HepG2 (cell line): ENCODE results near the gene CHRM2. TPM values are rescaled to one million over a fixed set of nuclear protein-coding genes. Genes with fewer than 3 reads are reported as not detected.

Experiments used
- ATAC-seq: fragments of 200-7000 bp; cut with Tn5 transposase; 3 replicates; pipeline ENCODE4 v1.9.1; 2020; ENCODE audit warnings: mild to moderate bottlenecking, moderate library complexity
- BruUV-seq: library from RNA; stranded (reverse); fragments of 400-500 nt; replicated peaks from 2 replicates; lab custom pipeline; 2021; lab: Mats Ljungman, UMichigan
- CTCF ChIA-PET: fragments of 300-600 bp; formaldehyde crosslinking; extraction: SDS; loops from one replicate; lab custom pipeline; 2021; ENCODE audit warnings: low total read pairs, inconsistent platforms, low intra/inter-chr PET ratio; lab: Yijun Ruan, JAX
- POLR2A ChIA-PET: fragments of 350-600 bp; sonication (Branson Sonifier 250); formaldehyde crosslinking; loops from one replicate; lab custom pipeline; 2020; ENCODE audit warnings: antibody characterized with exemption, inconsistent platforms; lab: Yijun Ruan, JAX
- DNase-seq: peaks from one replicate; pipeline ENCODE4 v3.0.0-alpha.2; 2015; ENCODE audit warnings: low spot score
- FAIRE-seq: peaks from 3 replicates; lab custom pipeline; 2011; peaks lifted over from hg19 to GRCh38; lab: Jason Lieb, UNC
- H2AFZ ChIP-seq: one replicate; pipeline ENCODE4 v1.6.1; 2011; ENCODE audit warnings: low read length, inconsistent platforms
- H3K27ac ChIP-seq: fragments of 300-600 bp; 3 replicates; pipeline ENCODE4 v1.8.0; 2011; ENCODE audit warnings: mixed run types, mild to moderate bottlenecking, mixed read lengths, low read length, inconsistent platforms; ENCODE audit not compliant: insufficient read depth; ENCODE audit errors: extremely low read length
- H3K27me3 ChIP-seq, 2 experiments: fragments of 200-600 bp in 1 of 2; 2 replicates in 1 of 2; 3 replicates in 1 of 2; pipeline versions ENCODE4 v1.6.0 to v1.8.0; 2011; ENCODE audit warnings: low read length in 2 of 2, mild to moderate bottlenecking in 2 of 2, moderate library complexity in 2 of 2, inconsistent platforms in 1 of 2; ENCODE audit not compliant: insufficient read depth in 2 of 2, control insufficient read depth in 1 of 2
- H3K36me3 ChIP-seq, 2 experiments: fragments of 200-600 bp in 1 of 2; replicated peaks in 1 of 2; 2 replicates in 1 of 2; 3 replicates in 1 of 2; pipeline versions ENCODE4 v1.5.1 to v1.8.0; 2011; ENCODE audit warnings: low read length in 2 of 2, inconsistent platforms in 1 of 2; ENCODE audit not compliant: insufficient read depth in 2 of 2, control insufficient read depth in 1 of 2
- H3K4me1 ChIP-seq: 2 replicates; pipeline ENCODE4 v1.5.1; 2012; ENCODE audit warnings: low read length, inconsistent platforms; ENCODE audit not compliant: insufficient read depth
- H3K4me2 ChIP-seq: 2 replicates; pipeline ENCODE4 v1.6.0; 2011; ENCODE audit warnings: low read depth, low read length, inconsistent platforms
- H3K4me3 ChIP-seq, 3 experiments: fragments of 200-600 bp in 1 of 3; sonication (generic), shearing (Covaris generic) in 1 of 3; replicated peaks in 1 of 3; 2 replicates each; pipeline ENCODE4 v1.5.1; 2011 to 2016; ENCODE audit warnings: low read length in 3 of 3, inconsistent platforms in 2 of 3, low read depth in 2 of 3, mild to moderate bottlenecking in 2 of 3, control low read depth in 1 of 3, mixed read lengths in 1 of 3; ENCODE audit not compliant: insufficient read depth in 1 of 3
- H3K79me2 ChIP-seq: one replicate; pipeline ENCODE4 v1.6.1; 2011; ENCODE audit warnings: low read length, inconsistent platforms; ENCODE audit not compliant: insufficient read depth
- H3K9ac ChIP-seq: 2 replicates; pipeline ENCODE4 v1.6.0; 2011; ENCODE audit warnings: mild to moderate bottlenecking, low read depth, low read length, inconsistent platforms; ENCODE audit not compliant: insufficient read depth
- H3K9me3 ChIP-seq: 2 replicates; pipeline ENCODE4 v1.5.1; 2012; ENCODE audit warnings: mild to moderate bottlenecking, low read length
- H4K20me1 ChIP-seq: 2 replicates; pipeline ENCODE4 v1.6.0; 2011; ENCODE audit warnings: inconsistent platforms, mild to moderate bottlenecking, low read length, moderate library complexity; ENCODE audit not compliant: insufficient read depth
- ETV5 ChIP-seq: IDR thresholded peaks from 2 replicates; pipeline ENCODE4 v1.6.1; 2018; ENCODE audit warnings: missing biosample characterization, missing genetic modification reagents, inconsistent platforms, borderline replicate concordance
- MIXL1 ChIP-seq: IDR thresholded peaks from 2 replicates; pipeline ENCODE4 v1.6.1; 2016
- MTA3 ChIP-seq: sonication (generic); formaldehyde crosslinking; IDR thresholded peaks from 2 replicates; pipeline ENCODE4 v1.4.0; 2020; ENCODE audit warnings: missing genetic modification reagents
- PAX8 ChIP-seq: sonication (generic); formaldehyde crosslinking; IDR thresholded peaks from 2 replicates; pipeline ENCODE4 v1.8.0; 2022; ENCODE audit warnings: mild to moderate bottlenecking, missing genetic modification reagents, borderline replicate concordance
- SNAI1 ChIP-seq: sonication (generic); formaldehyde crosslinking; IDR thresholded peaks from 2 replicates; pipeline ENCODE4 v1.5.0; 2020; ENCODE audit warnings: mild to moderate bottlenecking, missing genetic modification reagents, borderline replicate concordance
- ZNF703 ChIP-seq: sonication (generic); formaldehyde crosslinking; IDR thresholded peaks from 2 replicates; pipeline ENCODE4 v1.5.1; 2020; ENCODE audit warnings: missing genetic modification reagents, mild to moderate bottlenecking, moderate library complexity, borderline replicate concordance
- ZNF720 ChIP-seq: sonication (generic); formaldehyde crosslinking; IDR thresholded peaks from 2 replicates; pipeline ENCODE4 v1.4.0; 2020; ENCODE audit warnings: missing genetic modification reagents
- WGBS: methylation state at CpG from one replicate; pipeline ENCODE4 v1.1.6; 2017; ENCODE audit warnings: low lambda C conversion rate; 5-methylcytosine and 5-hydroxymethylcytosine counted together
- in situ Hi-C: cut with HindIII; loops from 2 replicates; pipeline ENCODE4 v1.10.0; 2017; ENCODE audit warnings: low pct_unique_long_range_greater_than_20kb; ENCODE audit not compliant: extremely low pct_ligation_motif_present
- intact Hi-C: fragments of 100-400 bp; cut with micrococcal nuclease; formaldehyde crosslinking; loops from one replicate; pipeline ENCODE4 v1.10.0; 2022; ENCODE audit not compliant: unreplicated experiment
- polyA plus RNA-seq, 8 experiments: library from polyadenylated mRNA; depleted of rRNA in 3 of 8; stranded (reverse) in 7 of 8; unstranded in 1 of 8; fragments of >200 nt; fragmentation: Illumina TruSeq in 4 of 8; extraction: Trizol in 4 of 8; gene quantifications; 2 replicates each; pipeline versions ENCODE4 v1.2.1 to v1.2.3, GENCODE V29; 2011 to 2016; ENCODE audit warnings: low read depth in 4 of 8, missing spikeins in 1 of 8, mixed read lengths in 1 of 8; ENCODE audit not compliant: insufficient read depth in 1 of 8
- total RNA-seq, 5 experiments: library from RNA; depleted of rRNA; stranded (reverse); fragments of >200 nt; fragmentation: Illumina TruSeq; extraction: Trizol; gene quantifications; 2 replicates each; pipeline ENCODE4 v1.2.3, GENCODE V29; 2016; ENCODE audit warnings: low read depth in 1 of 5
- TF ChIP-seq, protein P1 (sequence below): sonication (generic); formaldehyde crosslinking; IDR thresholded peaks from 2 replicates; pipeline ENCODE4 v1.8.0; 2022; ENCODE audit warnings: mild to moderate bottlenecking, missing genetic modification reagents, borderline replicate concordance
- TF ChIP-seq, protein P2 (sequence below): sonication (generic); formaldehyde crosslinking; IDR thresholded peaks from 2 replicates; pipeline ENCODE4 v1.4.0; 2020; ENCODE audit warnings: mild to moderate bottlenecking, missing genetic modification reagents
- TF ChIP-seq, protein P3 (sequence below): sonication (generic); formaldehyde crosslinking; IDR thresholded peaks from 2 replicates; pipeline ENCODE4 v1.8.1; 2022; ENCODE audit warnings: mild to moderate bottlenecking, missing genetic modification reagents

The CHRM2 gene
- total and polyA plus RNA-seq, 2 of the 13 experiments (the other 11 are each of a cell fraction or from before 2014, with no cell fraction given): not detected

GRCh38 chr7:136976504-136977251 is 108.2 kb downstream of the CHRM2 start:
- WGBS: 3% methylated on average over 2 of the region's 2 CpGs
- TF ChIP-seq MTA3 (CRISPR knock-in tag): no peak
- TF ChIP-seq, protein P1, sequence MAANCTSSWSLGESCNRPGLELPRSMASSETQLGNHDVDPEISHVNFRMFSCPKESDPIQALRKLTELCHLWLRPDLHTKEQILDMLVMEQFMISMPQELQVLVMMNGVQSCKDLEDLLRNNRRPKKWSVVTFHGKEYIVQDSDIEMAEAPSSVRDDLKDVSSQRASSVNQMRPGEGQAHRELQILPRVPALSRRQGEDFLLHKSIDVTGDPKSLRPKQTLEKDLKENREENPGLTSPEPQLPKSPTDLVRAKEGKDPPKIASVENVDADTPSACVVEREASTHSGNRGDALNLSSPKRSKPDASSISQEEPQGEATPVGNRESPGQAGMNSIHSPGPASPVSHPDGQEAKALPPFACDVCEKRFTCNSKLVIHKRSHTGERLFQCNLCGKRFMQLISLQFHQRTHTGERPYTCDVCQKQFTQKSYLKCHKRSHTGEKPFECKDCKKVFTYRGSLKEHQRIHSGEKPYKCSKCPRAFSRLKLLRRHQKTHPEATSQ (CRISPR knock-in tag): no peak
- Histone ChIP-seq H3K9me3 (peaks cover 4% of the 10 kb centered on the region), H3K27me3 (no peaks in the 10 kb centered on the region), H3K79me2 (no peaks in the 10 kb centered on the region), H3K36me3 (no peaks in the 10 kb centered on the region), H3K27ac (no peak overlapping the region), H3K4me3 (no peak overlapping the region), H3K4me1 (no peaks in the 10 kb centered on the region), H4K20me1 (no peaks in the 10 kb centered on the region), H2AFZ (no peak overlapping the region), H3K9ac (no peak overlapping the region), H3K4me2 (no peak overlapping the region)
- ATAC-seq: no peak
- no peak for FAIRE-seq
- POLR2A ChIA-PET: no interaction called here
- DNase-seq: no peak
- intact Hi-C loops: no loop called here
- CTCF ChIA-PET: no interaction called here
- in situ Hi-C loops: no loop called here
- no TSS peak for BruUV-seq

- no peak for DNase-seq
- 7% methylated on average over 3 of the region's 3 CpGs for WGBS
- intact Hi-C loops: no loop called here
- no peaks in the 10 kb centered on the region for H3K4me1 ChIP-seq
- ChIA-PET POLR2A (no interaction called here), CTCF (no interaction called here)
- ATAC-seq: no peak
- no peak overlapping the region for H3K4me3 ChIP-seq
- no peak for FAIRE-seq
- H3K27me3 ChIP-seq: no peaks in the 10 kb centered on the region
- no peaks in the 10 kb centered on the region for H3K9me3 ChIP-seq
- no peak overlapping the region for H3K27ac ChIP-seq
- H3K4me2 ChIP-seq: no peak overlapping the region
- in situ Hi-C loops: no loop called here
- no peak overlapping the region for H2AFZ ChIP-seq
- H3K9ac ChIP-seq: no peak overlapping the region
- no peaks in the 10 kb centered on the region for H3K79me2 ChIP-seq
- no peaks in the 10 kb centered on the region for H3K36me3 ChIP-seq
- H4K20me1 ChIP-seq: no peaks in the 10 kb centered on the region
- no TSS peak for BruUV-seq
- TF ChIP-seq ZNF720 (CRISPR knock-in tag) (no peak), SNAI1 (no peak), ETV5 (CRISPR knock-in tag) (no peak), MIXL1 (CRISPR knock-in tag) (no peak), PAX8 (CRISPR knock-in tag) (no peak), ZNF703 (CRISPR knock-in tag) (no peak)
- TF ChIP-seq, protein P2, sequence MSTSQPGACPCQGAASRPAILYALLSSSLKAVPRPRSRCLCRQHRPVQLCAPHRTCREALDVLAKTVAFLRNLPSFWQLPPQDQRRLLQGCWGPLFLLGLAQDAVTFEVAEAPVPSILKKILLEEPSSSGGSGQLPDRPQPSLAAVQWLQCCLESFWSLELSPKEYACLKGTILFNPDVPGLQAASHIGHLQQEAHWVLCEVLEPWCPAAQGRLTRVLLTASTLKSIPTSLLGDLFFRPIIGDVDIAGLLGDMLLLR (CRISPR knock-in tag): no peak
- TF ChIP-seq, protein P3, sequence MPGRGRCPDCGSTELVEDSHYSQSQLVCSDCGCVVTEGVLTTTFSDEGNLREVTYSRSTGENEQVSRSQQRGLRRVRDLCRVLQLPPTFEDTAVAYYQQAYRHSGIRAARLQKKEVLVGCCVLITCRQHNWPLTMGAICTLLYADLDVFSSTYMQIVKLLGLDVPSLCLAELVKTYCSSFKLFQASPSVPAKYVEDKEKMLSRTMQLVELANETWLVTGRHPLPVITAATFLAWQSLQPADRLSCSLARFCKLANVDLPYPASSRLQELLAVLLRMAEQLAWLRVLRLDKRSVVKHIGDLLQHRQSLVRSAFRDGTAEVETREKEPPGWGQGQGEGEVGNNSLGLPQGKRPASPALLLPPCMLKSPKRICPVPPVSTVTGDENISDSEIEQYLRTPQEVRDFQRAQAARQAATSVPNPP (CRISPR knock-in tag): no peak
Measured at GRCh38 chr7:136993377-136993776, 124.9 kb downstream of the CHRM2 start.
